GM18520 (cell line): ENCODE measurements around the gene NTSR2.
A peak's percentile ranks its signal among the peaks of the same experiment; 100 is the strongest.

Experiments used
- ATAC-seq: cut with Tn5 transposase; IDR thresholded peaks from one replicate; pipeline ENCODE4 v1.9.1; 2021; ENCODE audit not compliant: unreplicated experiment

NTSR2 gene

GRCh38 chr2:11699686-11700670 is 30.0 kb upstream of the NTSR2 start:
- ATAC-seq = no peak

- ATAC-seq = no peak
Observed at GRCh38 chr2:11698009-11698922, 28.3 kb upstream of the NTSR2 start.

DNA sequence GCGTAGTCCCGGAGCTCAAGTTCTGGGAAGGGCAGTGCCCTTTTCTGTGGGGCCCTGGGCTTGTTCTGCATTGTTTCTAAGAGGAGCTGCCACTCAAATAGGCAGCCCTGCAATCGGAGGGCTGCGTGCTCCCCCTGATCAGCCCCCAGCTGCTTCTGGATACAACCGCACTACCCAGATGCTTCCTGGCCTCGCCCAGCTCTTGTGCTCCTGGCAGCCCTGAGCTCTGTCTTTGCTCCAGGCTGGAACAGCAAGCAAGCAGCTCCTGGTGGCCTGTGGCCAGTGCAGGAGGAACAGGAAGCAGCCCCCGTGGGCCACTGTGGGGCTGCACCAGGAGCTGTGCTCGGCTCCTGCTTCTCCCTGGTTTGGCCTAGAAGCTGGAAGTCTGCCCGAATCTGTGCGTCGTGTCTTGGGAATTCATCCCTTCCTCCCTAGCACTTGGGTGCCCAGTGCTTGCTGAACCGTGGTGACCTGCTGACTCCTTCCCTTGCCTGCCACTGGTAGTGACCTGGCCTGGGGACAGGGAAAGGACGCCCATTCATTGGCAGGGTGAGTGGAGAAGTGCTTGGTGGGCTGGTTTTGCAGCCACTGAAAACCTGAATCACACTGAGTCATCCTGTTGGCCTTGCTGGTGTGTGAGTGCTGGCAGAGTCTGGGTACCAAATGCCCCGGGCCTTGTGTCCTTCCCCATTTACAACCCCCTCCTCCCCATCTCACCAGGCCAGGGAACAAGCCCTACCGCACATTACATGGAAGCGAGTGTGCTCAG is 27.3 kb upstream of the NTSR2 start:
- ATAC-seq = no peak

GRCh38 chr2:11696736-11697102 is 26.7 kb upstream of the NTSR2 start:
- no peak for ATAC-seq

- no peak for ATAC-seq
Observed at GRCh38 chr2:11695576-11695975, 25.6 kb upstream of the NTSR2 start.

GRCh38 chr2:11692966-11693521 is 23.0 kb upstream of the NTSR2 start:
- peak; percentile 71 for ATAC-seq

DNA sequence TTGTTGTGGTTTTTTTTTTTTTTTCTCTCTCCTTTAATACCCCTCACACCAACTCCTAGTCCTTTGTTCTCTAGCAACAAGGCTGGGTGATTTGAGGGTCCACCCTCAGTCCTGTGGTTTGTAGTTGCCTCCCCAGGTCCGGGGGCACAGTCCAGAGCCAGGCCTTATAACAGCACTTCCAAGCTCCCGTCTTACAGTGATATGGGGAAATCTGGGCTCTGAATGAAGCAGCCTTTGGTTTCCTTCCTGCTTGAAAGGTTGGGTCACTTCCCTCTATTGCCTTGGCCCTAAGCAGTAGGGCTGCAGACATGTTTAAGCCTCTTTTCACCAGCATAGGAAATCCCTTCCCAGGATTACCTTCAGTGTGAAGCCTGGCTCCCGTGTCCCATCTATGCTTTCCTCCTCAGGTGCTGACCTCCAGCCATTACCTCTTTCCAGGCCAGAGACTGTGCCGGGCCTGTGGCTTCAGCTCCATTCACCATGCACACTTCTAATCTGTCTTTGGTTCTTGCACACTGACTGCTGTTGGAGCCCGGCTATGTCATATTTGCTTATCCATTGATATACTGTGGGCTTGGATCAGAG is 21.2 kb upstream of the NTSR2 start:
- ATAC-seq = no peak

DNA sequence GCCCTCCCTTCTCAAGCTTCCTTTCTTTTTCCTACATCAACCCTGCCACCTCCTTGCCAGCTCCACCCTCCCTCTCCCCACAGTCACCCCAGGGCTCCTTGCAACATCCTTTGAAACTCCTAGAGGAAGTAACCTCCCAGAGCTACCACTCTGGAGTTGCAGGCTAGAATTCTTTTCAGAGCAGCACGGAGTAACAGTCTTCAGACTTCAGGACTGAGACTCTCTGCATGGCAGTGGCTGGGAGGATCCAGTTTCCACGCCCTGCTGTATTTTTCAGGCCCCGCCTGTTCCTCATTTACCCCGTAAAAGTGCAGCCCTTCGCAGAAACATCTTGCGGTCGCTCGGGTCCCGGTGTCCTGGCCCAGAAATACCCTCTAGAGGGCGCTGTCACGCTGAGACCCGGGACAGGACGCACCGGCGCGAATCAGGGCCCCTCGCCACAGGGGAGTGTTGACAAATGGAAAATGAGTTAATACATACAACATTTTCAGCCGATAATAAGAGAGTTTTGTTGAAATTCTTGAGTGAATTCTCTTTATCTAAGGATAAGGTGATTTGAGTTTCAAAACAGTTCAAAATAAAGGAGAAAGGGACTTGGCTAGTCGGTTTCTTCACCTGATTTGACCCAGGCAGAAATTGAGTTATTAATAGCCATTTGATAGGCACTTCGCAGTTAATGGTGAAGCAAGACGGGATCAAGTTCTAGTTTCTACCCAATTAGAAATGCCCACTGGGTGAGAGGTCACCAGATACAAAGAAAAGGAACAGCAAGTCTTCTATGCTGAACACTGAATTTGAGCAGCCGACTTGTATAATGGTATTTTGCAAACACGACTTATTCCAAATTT is 18.5 kb upstream of the NTSR2 start:
- ATAC-seq = peak; percentile 43

DNA sequence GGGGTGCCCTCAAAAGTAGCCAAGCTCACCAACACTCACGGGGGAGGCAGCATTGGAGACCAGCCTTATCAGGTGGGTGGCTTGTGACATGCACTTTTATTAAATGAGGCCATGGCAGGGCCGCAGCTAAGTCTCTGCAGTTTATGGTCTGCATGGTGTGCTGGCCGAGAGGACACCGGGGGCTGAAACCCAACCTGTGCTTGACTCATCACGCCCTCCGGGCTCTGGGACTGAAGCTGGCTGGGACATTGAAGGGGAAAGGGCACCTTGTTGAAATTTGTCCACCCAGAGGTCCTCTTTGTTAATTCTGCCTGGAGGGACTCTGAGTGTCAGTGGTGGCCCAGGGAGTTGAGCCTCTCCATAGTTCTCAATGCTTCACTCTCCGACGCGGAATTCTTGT is 17.7 kb upstream of the NTSR2 start:
- no peak for ATAC-seq

- no peak for ATAC-seq
Observed at GRCh38 chr2:11685906-11686470, 16.0 kb upstream of the NTSR2 start.

- no peak for ATAC-seq
Observed at GRCh38 chr2:11684894-11685460, 15.0 kb upstream of the NTSR2 start.

GRCh38 chr2:11683966-11684365 is 14.0 kb upstream of the NTSR2 start:
- ATAC-seq = no peak

- ATAC-seq = no peak
Observed at GRCh38 chr2:11683476-11683875, 13.5 kb upstream of the NTSR2 start.

GRCh38 chr2:11682590-11682915 is 12.6 kb upstream of the NTSR2 start:
- ATAC-seq = no peak

GRCh38 chr2:11681722-11682589 is 12.0 kb upstream of the NTSR2 start:
- no peak for ATAC-seq

DNA sequence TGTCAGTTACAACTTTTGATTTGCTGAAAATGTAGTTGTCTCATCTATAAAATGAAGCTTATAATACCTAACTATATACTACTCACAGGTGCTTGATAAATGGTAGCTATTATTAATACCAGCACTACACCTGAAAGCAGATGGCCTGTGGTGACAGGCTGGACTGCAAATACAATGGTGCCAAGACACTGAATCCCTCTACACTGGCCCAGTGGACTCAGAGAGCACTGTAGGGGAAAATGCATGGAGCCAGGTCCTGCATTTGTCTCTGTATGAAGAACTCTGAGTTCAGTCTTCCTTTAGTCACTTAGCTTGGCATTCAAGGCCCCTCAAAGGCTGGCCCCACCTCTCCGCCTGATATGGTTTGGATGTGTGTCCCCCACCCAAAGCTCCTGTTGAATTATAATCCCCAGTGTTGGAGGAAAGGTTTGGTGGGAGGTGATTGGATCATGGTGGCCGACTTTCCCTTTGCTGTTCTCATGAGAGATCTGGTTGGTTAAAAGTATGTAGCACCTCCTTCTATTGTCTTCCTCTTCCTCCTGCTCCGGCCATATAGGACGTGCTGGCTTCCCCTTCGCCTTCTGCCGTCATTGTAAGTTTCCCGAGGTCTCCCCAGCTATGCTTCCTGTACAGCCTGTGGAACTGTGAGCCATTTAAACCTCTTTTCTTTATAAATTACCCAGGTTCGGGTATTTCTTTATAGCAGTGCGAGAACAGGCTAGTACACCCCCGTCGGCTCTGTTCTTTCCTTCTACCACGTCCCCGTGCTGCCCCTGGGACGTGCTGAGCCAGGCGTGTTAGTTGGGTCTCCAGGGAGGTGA is 11.1 kb upstream of the NTSR2 start:
- no peak for ATAC-seq
